H1 (cell line): ENCODE measurements around the gene CDK10. TPM values are rescaled to one million over a fixed set of nuclear protein-coding genes. Genes with fewer than 3 reads are reported as not detected.

ENCODE experiments used
- CTCF ChIA-PET: fragments of 300-600 bp; sonication (Branson Sonifier 250); formaldehyde crosslinking; loops from one replicate; lab custom pipeline; 2021; ENCODE audit not compliant: partially characterized antibody; lab: Charles Lee
- POLR2A ChIA-PET: fragments of 300-600 bp; sonication (Branson Sonifier 250); formaldehyde crosslinking; loops from one replicate; lab custom pipeline; 2021; ENCODE audit warnings: inconsistent platforms; ENCODE audit not compliant: partially characterized antibody; lab: Charles Lee
- DNase-seq, 2 experiments: peaks; one replicate each; pipeline versions ENCODE4 v3.0.0 to v3.0.0-alpha.2; 2010 to 2022; ENCODE audit warnings: low spot score in 2 of 2, low read depth in 1 of 2, mixed read lengths in 1 of 2
- FAIRE-seq: peaks from 2 replicates; lab custom pipeline; 2011; peaks lifted over from hg19 to GRCh38; lab: Jason Lieb, UNC
- H2AFZ ChIP-seq: 2 replicates; pipeline ENCODE4 v1.8.1; 2012; ENCODE audit warnings: low read length, inconsistent platforms
- H2AK5ac ChIP-seq: 2 replicates; pipeline ENCODE4 v1.6.1; 2013; ENCODE audit warnings: low read depth, low read length
- H2BK120ac ChIP-seq: replicated peaks from 2 replicates; pipeline ENCODE3; 2013; ENCODE audit warnings: low read depth, low read length, inconsistent platforms
- H2BK12ac ChIP-seq: 2 replicates; pipeline ENCODE4 v1.6.1; 2013; ENCODE audit warnings: low read depth, low read length
- H2BK15ac ChIP-seq: 2 replicates; pipeline ENCODE4 v1.6.1; 2013; ENCODE audit warnings: low read length
- H2BK20ac ChIP-seq: 2 replicates; pipeline ENCODE4 v1.6.1; 2013; ENCODE audit warnings: low read length
- H2BK5ac ChIP-seq: 2 replicates; pipeline ENCODE4 v1.6.1; 2013; ENCODE audit warnings: low read depth, low read length
- H3K14ac ChIP-seq: 2 replicates; pipeline ENCODE4 v1.6.1; 2013; ENCODE audit warnings: inconsistent platforms; ENCODE audit not compliant: insufficient read length
- H3K18ac ChIP-seq: 2 replicates; pipeline ENCODE4 v1.6.1; 2013; ENCODE audit warnings: low read length; ENCODE audit errors: extremely low read depth
- H3K23ac ChIP-seq: 2 replicates; pipeline ENCODE4 v1.6.1; 2013; ENCODE audit warnings: inconsistent platforms; ENCODE audit not compliant: insufficient read length
- H3K23me2 ChIP-seq: 2 replicates; pipeline ENCODE4 v1.6.1; 2013; ENCODE audit warnings: low read depth, low read length
- H3K27ac ChIP-seq: 2 replicates; pipeline ENCODE4 v1.6.1; 2011; ENCODE audit warnings: low read depth, low read length, inconsistent platforms
- H3K27me3 ChIP-seq, 4 experiments: replicated peaks in 1 of 4; 1 replicate in 1 of 4; 2 replicates in 3 of 4; pipeline versions ENCODE4 v1.6.1 to v1.8.1; 2011 to 2013; ENCODE audit warnings: low read length in 3 of 4, mild to moderate bottlenecking in 3 of 4, inconsistent platforms in 2 of 4, mixed read lengths in 2 of 4, moderate library complexity in 1 of 4; ENCODE audit not compliant: control insufficient read depth in 3 of 4, insufficient read depth in 3 of 4; ENCODE audit errors: extremely low read depth in 1 of 4
- H3K36me3 ChIP-seq, 4 experiments: 2 replicates each; pipeline versions ENCODE4 v1.6.1 to v1.8.1; 2011 to 2013; ENCODE audit warnings: mild to moderate bottlenecking in 4 of 4, low read length in 3 of 4, moderate library complexity in 2 of 4, control low read depth in 1 of 4, inconsistent platforms in 1 of 4; ENCODE audit not compliant: insufficient read depth in 4 of 4, control insufficient read depth in 2 of 4
- H3K4ac ChIP-seq: replicated peaks from 2 replicates; pipeline ENCODE3; 2013; ENCODE audit warnings: low read length, low read depth, mixed read lengths, inconsistent platforms; ENCODE audit not compliant: insufficient read length
- H3K4me1 ChIP-seq, 4 experiments: replicated peaks in 1 of 4; 1 replicate in 1 of 4; 2 replicates in 3 of 4; pipeline versions ENCODE4 v1.6.1 to v1.8.1; 2011 to 2013; ENCODE audit warnings: low read length in 3 of 4, inconsistent platforms in 2 of 4, mixed read lengths in 1 of 4; ENCODE audit not compliant: insufficient read depth in 4 of 4, control insufficient read depth in 3 of 4
- H3K4me2 ChIP-seq, 2 experiments: 2 replicates each; pipeline versions ENCODE4 v1.6.1 to v1.8.1; 2011 to 2013; ENCODE audit warnings: low read depth in 2 of 2, low read length in 2 of 2, control low read depth in 1 of 2, inconsistent platforms in 1 of 2, mild to moderate bottlenecking in 1 of 2; ENCODE audit not compliant: insufficient read depth in 1 of 2
- H3K4me3 ChIP-seq, 4 experiments: fragments of 200-600, 300-600 bp in 1 of 4; sonication (generic), shearing (Covaris generic), sonication (Bioruptor Twin) in 1 of 4; 2 replicates each; pipeline versions ENCODE4 v1.5.1 to v1.8.1; 2011 to 2016; ENCODE audit warnings: low read length in 4 of 4, low read depth in 3 of 4, control low read depth in 2 of 4, inconsistent platforms in 2 of 4, mild to moderate bottlenecking in 2 of 4, mixed read lengths in 1 of 4, moderate library complexity in 1 of 4; ENCODE audit not compliant: insufficient read depth in 2 of 4; ENCODE audit errors: extremely low read depth in 1 of 4
- H3K56ac ChIP-seq: replicated peaks from 2 replicates; pipeline ENCODE3; 2013; ENCODE audit warnings: low read depth, mild to moderate bottlenecking, mixed read lengths, low read length, inconsistent platforms; ENCODE audit not compliant: insufficient read length
- H3K79me1 ChIP-seq: 2 replicates; pipeline ENCODE4 v1.6.1; 2013; ENCODE audit warnings: low read depth, low read length, control low read depth
- H3K79me2 ChIP-seq, 2 experiments: 2 replicates each; pipeline versions ENCODE4 v1.6.1 to v1.8.1; 2012 to 2013; ENCODE audit warnings: low read length in 2 of 2, mild to moderate bottlenecking in 2 of 2, inconsistent platforms in 1 of 2; ENCODE audit not compliant: insufficient read depth in 2 of 2, control insufficient read depth in 1 of 2
- H3K9ac ChIP-seq, 4 experiments: replicated peaks in 1 of 4; 1 replicate in 1 of 4; 2 replicates in 3 of 4; pipeline versions ENCODE4 v1.6.1 to v1.8.1; 2011 to 2013; ENCODE audit warnings: low read depth in 3 of 4, low read length in 3 of 4, control low read depth in 2 of 4, mild to moderate bottlenecking in 2 of 4, moderate library complexity in 2 of 4, inconsistent platforms in 1 of 4; ENCODE audit errors: extremely low read depth in 1 of 4
- H3K9me3 ChIP-seq, 2 experiments: 2 replicates each; pipeline versions ENCODE4 v1.6.1 to v1.8.1; 2012 to 2013; ENCODE audit warnings: mild to moderate bottlenecking in 2 of 2, moderate library complexity in 2 of 2, control low read depth in 1 of 2, inconsistent platforms in 1 of 2, low read depth in 1 of 2, low read length in 1 of 2, mixed read lengths in 1 of 2; ENCODE audit not compliant: insufficient read depth in 2 of 2
- H4K20me1 ChIP-seq, 2 experiments: replicated peaks in 1 of 2; 2 replicates each; pipeline versions ENCODE3 to v1.8.1; 2011 to 2013; ENCODE audit warnings: inconsistent platforms in 2 of 2, low read length in 2 of 2, mild to moderate bottlenecking in 1 of 2; ENCODE audit not compliant: insufficient read depth in 2 of 2, control insufficient read depth in 1 of 2
- H4K5ac ChIP-seq: 2 replicates; pipeline ENCODE4 v1.6.1; 2013; ENCODE audit warnings: low read length, low read depth, mixed read lengths, inconsistent platforms; ENCODE audit not compliant: insufficient read length
- H4K8ac ChIP-seq: 2 replicates; pipeline ENCODE4 v1.8.0; 2013; ENCODE audit warnings: mild to moderate bottlenecking, moderate library complexity, low read length, inconsistent platforms; ENCODE audit not compliant: insufficient read depth; ENCODE audit errors: extremely low read depth
- H4K91ac ChIP-seq: replicated peaks from 2 replicates; pipeline ENCODE3; 2013; ENCODE audit warnings: low read length, mixed read lengths, inconsistent platforms; ENCODE audit not compliant: insufficient read length
- CBX8 ChIP-seq: fragments of 300-800, 300-1000 bp; sonication (generic); IDR thresholded peaks from 2 replicates; pipeline ENCODE4 v1.7.1; 2016; ENCODE audit warnings: low read depth, low read length, borderline replicate concordance
- CREB1 ChIP-seq: IDR thresholded peaks from 2 replicates; pipeline ENCODE4 v1.6.1; 2012; ENCODE audit warnings: inconsistent platforms
- NANOG ChIP-seq: IDR thresholded peaks from 2 replicates; pipeline ENCODE4 v1.6.1; 2011; ENCODE audit warnings: low read length, low read depth, mild to moderate bottlenecking, inconsistent platforms; ENCODE audit not compliant: insufficient read depth, poor library complexity, severe bottlenecking
- POLR2A ChIP-seq, 2 experiments: IDR thresholded peaks; 1 replicate in 1 of 2; 2 replicates in 1 of 2; pipeline ENCODE4 v1.6.1; 2011; ENCODE audit warnings: low read depth in 2 of 2, low read length in 2 of 2, mild to moderate bottlenecking in 2 of 2; ENCODE audit errors: control extremely low read depth in 1 of 2
- WGBS, 2 experiments: shearing (Covaris generic) in 1 of 2; methylation state at CpG; one replicate each; pipeline versions ENCODE4 v1.1.6 to v1.1.7; 2013 to 2015; ENCODE audit warnings: low lambda C conversion rate in 2 of 2, mixed read lengths in 2 of 2, inconsistent platforms in 1 of 2, low coverage in 1 of 2, missing lambda C conversion rate in 1 of 2; ENCODE audit not compliant: insufficient replicate concordance in 2 of 2, insufficient coverage in 1 of 2, insufficient read length in 1 of 2; ENCODE audit errors: extremely low coverage in 1 of 2, missing lambda C conversion rate in 1 of 2; 5-methylcytosine and 5-hydroxymethylcytosine counted together
- polyA plus RNA-seq, 7 experiments: library from polyadenylated mRNA; depleted of rRNA in 3 of 7; stranded (reverse) in 5 of 7; unstranded in 2 of 7; fragments of >200 nt in 5 of 7; fragments of 200-250 nt in 2 of 7; gene quantifications; 1 replicate in 5 of 7; 2 replicates in 1 of 7; 4 replicates in 1 of 7; pipeline versions ENCODE4 v1.2.1 to v1.2.3, GENCODE V29; 2011 to 2013; ENCODE audit warnings: missing spikeins in 2 of 7, mixed read lengths in 2 of 7
- total RNA-seq: library from RNA; stranded (reverse); fragmentation: NEBNext Ultra II Directional; extraction: Animal tissue kit (Norgen Biotek cat#: 25700); gene quantifications from 2 replicates; pipeline ENCODE4 v1.2.1, GENCODE V29; 2021

The CDK10 gene
- total and polyA plus RNA-seq, 2 of the 8 experiments (the other 6 are each of a cell fraction or from before 2014, with no cell fraction given) = 49.5 to 83.9 TPM

DNA sequence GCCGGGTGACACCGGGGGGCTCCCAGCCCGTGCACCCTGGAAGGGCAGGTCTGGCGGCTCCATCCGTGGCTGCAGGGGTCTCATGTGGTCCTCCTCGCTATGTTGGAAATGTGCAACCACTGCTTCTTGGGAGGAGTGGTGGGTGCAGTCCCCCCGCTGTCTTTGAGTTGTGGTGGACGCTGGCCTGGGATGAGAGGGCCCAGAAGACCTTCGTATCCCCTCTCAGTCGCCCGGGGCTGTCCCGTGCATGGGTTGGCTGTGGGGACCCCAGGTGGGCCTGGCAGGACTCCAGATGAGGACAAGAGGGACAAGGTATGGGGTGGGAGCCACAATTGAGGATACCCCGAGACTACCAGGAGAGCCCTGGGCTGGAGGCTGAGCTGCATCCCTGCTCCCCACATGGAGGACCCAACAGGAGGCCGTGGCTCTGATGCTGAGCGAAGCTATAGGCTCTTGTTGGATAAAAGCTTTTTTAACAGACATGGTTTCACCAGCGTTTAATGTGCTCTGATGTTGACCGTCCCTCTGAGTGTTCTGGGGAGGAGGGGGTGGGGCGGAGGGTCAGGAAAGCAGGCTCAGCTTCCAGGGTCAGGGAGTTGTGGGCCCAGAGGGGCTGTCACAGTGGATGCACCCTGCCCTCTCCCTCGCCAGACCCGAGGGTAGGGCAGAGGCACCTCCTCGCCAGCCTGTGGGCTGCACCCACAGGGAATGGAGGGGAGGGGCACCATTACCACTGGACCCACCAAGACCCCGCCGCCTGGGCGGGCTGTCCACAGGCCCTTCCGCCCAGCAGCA is 9.6 kb downstream of the CDK10 start:
- Histone ChIP-seq H4K8ac (peak overlapping the region; percentile 59; the same call in 1 of the 2 replicates), H4K91ac (no peak overlapping the region), H3K79me1 (no peaks in the 10 kb centered on the region), H3K79me2 (no peaks in the 10 kb centered on the region), H3K9ac (no peak overlapping the region), H3K4me2 (no peak overlapping the region), H3K14ac (no peak overlapping the region), H4K5ac (no peak overlapping the region), H3K4me3 (no peak overlapping the region), H2AFZ (no peak overlapping the region), H2BK15ac (no peak overlapping the region), H2BK5ac (no peak overlapping the region; the same call in 1 of the 2 replicates), H3K4me1 (peaks cover 0 to 11% (median 5%) of the 10 kb centered on the region in 4 experiments; a peak in 5 of 7 replicates), H2AK5ac (no peak overlapping the region), H3K23ac (no peak overlapping the region), H3K23me2 (peaks cover 10% of the 10 kb centered on the region; the same call in 1 of the 2 replicates), H2BK12ac (no peak overlapping the region), H3K9me3 (no peaks in the 10 kb centered on the region), H3K36me3 (peaks cover 3 to 40% (median 15%) of the 10 kb centered on the region in 4 experiments; a peak in 7 of 8 replicates), H3K18ac (no peak overlapping the region), H2BK20ac (no peak overlapping the region), H3K4ac (no peak overlapping the region), H3K56ac (no peak overlapping the region), H4K20me1 (peaks cover 0 to 26% of the 10 kb centered on the region in 2 experiments), H3K27me3 (no peaks in the 10 kb centered on the region), H2BK120ac (no peak overlapping the region), H3K27ac (no peak overlapping the region)
- no peak for FAIRE-seq
- DNase-seq = no peak
- no peak for TF ChIP-seq NANOG
- TF ChIP-seq CREB1 = no peak
- no peak for TF ChIP-seq CBX8
- TF ChIP-seq POLR2A (IDR thresholded peaks at IDR 0.05; ENCODE audit: control extremely low read depth in 1 of 2, low read depth in 2 of 2, low read length in 2 of 2) = peak in 1 of 2 experiments; percentile 37; a peak in 1 of 3 replicates
- POLR2A ChIA-PET = interaction anchor here (0.6 to 6.6 kb wide), 10 partner anchors 10 to 221 kb away, joined by 3 to 36 read pairs (median 4); partner anchors contain the start of genes CDK10 and CPNE7
- CTCF ChIA-PET = interaction anchor here (0.7 to 2.0 kb wide), 5 partner anchors 9 to 214 kb away, joined by 3 to 6 read pairs (median 4); partner anchors contain the start of gene CDK10
- 87% methylated on average over 21 of the region's 25 CpGs; no CpG with 5 or more reads in 1 of the 2 experiments for WGBS, 2 experiments
